GM18499 (cell line): ENCODE data around the gene JMJD1C.

Experiments
- ATAC-seq: cut with Tn5 transposase; IDR thresholded peaks from one replicate; pipeline ENCODE4 v1.9.1; 2021; ENCODE audit warnings: moderate number of reproducible peaks; ENCODE audit not compliant: insufficient read depth, unreplicated experiment

Gene JMJD1C

GRCh38 chr10:63438506-63439498 lies 27.0 kb downstream of the JMJD1C start:
- ATAC-seq = no peak

DNA sequence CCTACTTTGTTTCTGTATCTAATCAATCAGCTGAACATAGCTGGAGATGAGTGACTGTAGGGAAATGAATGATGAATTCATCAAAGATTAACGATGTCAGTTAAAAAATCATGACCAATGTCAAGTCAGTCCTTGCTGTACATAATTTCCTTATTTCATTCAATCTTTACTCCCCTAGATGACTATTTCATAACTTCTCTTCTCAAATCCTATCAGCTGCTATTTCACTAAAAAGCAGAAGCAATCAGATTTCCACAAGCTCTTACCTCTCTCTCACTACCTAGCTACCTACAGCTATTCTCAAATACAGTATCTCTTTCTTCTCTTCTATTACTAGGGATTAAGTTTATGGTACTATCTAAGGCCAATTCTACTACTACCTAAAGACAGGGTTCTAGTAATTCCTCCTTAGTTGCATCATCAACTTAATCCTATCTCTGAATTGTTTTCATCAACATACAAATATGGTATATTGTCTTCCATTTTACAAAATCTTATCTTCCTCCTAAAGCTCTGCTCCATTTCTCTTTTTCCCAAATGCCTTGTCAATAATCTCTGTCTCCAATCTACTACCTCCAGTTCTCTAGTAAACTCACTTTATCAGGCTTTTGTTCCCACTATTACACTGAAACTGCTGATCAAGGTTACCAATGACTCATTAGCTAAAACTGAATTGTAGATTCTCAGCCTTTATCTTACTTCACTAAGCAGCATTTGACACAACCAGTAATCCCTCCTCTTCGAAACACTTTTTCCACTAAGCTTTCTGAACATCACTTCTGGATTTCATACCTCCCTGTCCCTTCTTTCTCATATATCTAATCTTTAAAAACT lies 28.4 kb downstream of the JMJD1C start:
- no peak for ATAC-seq

- no peak for ATAC-seq
Observed at GRCh38 chr10:63436225-63436624, 29.6 kb downstream of the JMJD1C start.

- no peak for ATAC-seq
Observed at GRCh38 chr10:63434866-63435854, 30.6 kb downstream of the JMJD1C start.

GRCh38 chr10:63431962-63432797 lies 33.6 kb downstream of the JMJD1C start:
- no peak for ATAC-seq

DNA sequence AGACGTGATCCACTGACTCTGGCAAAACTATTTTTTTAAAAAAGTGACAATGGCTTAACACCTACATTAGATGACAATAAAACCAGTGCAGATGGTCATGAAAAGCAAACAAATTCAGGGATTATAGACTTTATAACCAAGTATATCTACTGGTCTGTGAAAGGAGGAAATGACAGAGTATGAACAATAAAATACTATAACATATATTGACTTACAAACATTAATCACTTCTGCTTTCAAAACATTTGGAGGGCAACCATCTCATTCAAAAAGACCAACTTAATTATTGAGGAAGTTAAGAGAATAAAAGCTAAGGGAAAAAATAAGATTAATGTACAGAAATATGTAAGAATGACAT lies 34.8 kb downstream of the JMJD1C start:
- ATAC-seq = no peak

GRCh38 chr10:63430091-63430998 lies 35.4 kb downstream of the JMJD1C start:
- ATAC-seq = no peak

DNA sequence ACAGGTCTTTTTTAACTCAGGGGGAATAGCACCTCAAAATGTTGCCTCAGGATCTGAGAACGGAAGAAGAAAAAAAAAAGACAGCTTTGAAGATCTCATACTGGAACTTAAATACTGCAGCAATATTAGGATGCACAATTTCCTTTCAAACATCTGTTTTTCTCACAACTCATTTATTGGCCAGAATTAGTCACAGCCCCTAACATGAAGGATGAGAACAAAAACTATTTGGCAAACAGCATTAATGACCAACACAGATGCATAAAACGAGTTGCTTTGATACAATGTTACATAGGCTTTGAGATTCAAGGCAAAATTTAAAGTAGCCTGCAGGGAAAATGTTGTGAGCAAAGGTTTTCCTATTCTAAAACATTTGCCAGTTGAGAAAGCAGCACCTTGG lies 36.5 kb downstream of the JMJD1C start:
- no peak for ATAC-seq

GRCh38 chr10:63427013-63427412 lies 38.8 kb downstream of the JMJD1C start:
- ATAC-seq = no peak

DNA sequence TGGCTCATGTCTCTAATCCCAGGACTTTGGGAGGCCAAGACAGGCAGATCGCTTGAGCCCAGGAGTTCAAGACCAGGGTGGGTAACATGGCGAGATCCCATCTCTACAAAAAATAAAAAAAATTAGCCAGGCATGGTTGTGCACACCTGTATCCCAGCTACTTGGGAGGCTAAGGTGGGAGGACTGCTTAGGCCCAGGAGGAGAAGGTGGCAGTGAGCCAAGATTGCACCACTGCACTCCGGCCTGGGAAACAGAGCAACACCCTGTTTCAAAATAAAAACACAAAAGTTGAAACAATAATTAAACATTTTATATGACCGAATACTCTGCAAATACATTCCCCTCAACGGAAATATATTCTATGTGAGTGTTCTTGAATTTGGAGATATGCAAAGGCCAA lies 40.3 kb downstream of the JMJD1C start:
- ATAC-seq = no peak

GRCh38 chr10:63424576-63424975 lies 41.2 kb downstream of the JMJD1C start:
- no peak for ATAC-seq

DNA sequence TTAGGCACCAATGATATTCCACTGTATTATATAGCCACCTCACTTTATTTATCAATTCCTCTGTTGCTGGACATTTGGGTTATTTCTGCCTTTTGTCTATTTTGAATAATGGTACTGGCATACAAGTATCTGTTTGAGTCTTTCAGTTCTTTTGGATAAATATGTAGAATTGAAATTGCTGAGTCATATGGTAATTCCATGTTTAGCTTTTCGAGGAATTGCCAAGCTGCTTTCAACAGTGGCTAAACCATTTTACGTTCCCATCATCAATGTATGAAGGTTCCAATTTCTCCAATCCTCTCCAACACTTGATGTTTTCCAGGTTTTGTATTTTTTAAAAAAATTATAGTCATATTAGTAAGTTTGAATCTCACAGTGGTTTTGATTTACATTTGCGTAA lies 42.3 kb downstream of the JMJD1C start:
- no peak for ATAC-seq

DNA sequence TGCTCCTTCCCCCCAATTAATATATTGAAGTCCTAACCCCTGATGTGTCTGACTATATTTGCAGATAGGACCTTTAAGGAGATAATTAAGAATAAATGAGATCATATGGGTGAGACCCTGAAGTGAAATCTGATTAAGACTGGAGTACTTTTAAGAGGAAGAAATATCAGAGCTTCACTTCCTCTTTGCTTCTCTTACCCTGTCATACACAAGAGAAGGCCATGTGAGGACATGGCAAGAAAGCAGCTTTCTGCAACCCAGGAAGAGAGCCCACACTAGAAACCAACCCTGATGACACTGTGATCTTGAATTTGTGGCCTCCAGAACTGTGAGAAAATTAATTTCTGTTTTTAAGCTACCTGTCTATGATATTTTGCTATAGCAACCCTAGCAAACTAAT lies 44.2 kb downstream of the JMJD1C start:
- ATAC-seq = peak; percentile 93

GRCh38 chr10:63416376-63416775 lies 49.4 kb downstream of the JMJD1C start:
- no peak for ATAC-seq

GRCh38 chr10:63415640-63416244 lies 50.0 kb downstream of the JMJD1C start:
- no peak for ATAC-seq

GRCh38 chr10:63414481-63415260 lies 51.1 kb downstream of the JMJD1C start:
- ATAC-seq = no peak

GRCh38 chr10:63413429-63413828 lies 52.3 kb downstream of the JMJD1C start:
- ATAC-seq = no peak
